KMS-11 (cell line): ENCODE results near the gene LCLAT1.

ENCODE experiments used
- H2AFZ ChIP-seq: fragments of 200-600 bp; sonication (generic); 2 replicates; pipeline ENCODE4 v1.6.1; 2016; ENCODE audit warnings: antibody characterized with exemption, mixed run types, low read depth
- H3K27ac ChIP-seq: fragments of 200-600 bp; sonication (generic); 2 replicates; pipeline ENCODE4 v1.6.1; 2016; ENCODE audit warnings: mild to moderate bottlenecking, mixed run types
- H3K27me3 ChIP-seq: fragments of 200-600 bp; sonication (generic); 2 replicates; pipeline ENCODE4 v1.6.1; 2017; ENCODE audit warnings: mild to moderate bottlenecking, low read depth, mixed run types, moderate library complexity; ENCODE audit not compliant: insufficient read depth
- H3K36me3 ChIP-seq: fragments of 200-600 bp; sonication (generic); 2 replicates; pipeline ENCODE4 v1.6.1; 2017; ENCODE audit warnings: mild to moderate bottlenecking, mixed run types; ENCODE audit not compliant: insufficient read depth
- H3K4me1 ChIP-seq: fragments of 200-600 bp; sonication (generic); 2 replicates; pipeline ENCODE4 v1.6.1; 2016; ENCODE audit warnings: mild to moderate bottlenecking, low read depth, mixed run types; ENCODE audit not compliant: poor library complexity, severe bottlenecking
- H3K4me2 ChIP-seq: fragments of 200-600 bp; sonication (generic); 2 replicates; pipeline ENCODE4 v1.7.0; 2016; ENCODE audit warnings: mild to moderate bottlenecking, mixed run types
- H3K4me3 ChIP-seq: fragments of 200-600 bp; sonication (generic); IDR thresholded peaks from 2 replicates; pipeline ENCODE4 v1.6.1; 2017; ENCODE audit warnings: low read depth, low read length, mixed read lengths; ENCODE audit not compliant: insufficient read depth
- H3K79me2 ChIP-seq: fragments of 200-600 bp; sonication (generic); 2 replicates; pipeline ENCODE4 v1.6.1; 2016; ENCODE audit warnings: low read depth, mixed run types; ENCODE audit not compliant: insufficient read depth
- H3K9ac ChIP-seq: fragments of 200-600 bp; sonication (generic); 2 replicates; pipeline ENCODE4 v1.6.1; 2016; ENCODE audit warnings: mild to moderate bottlenecking, mixed run types
- H4K20me1 ChIP-seq: fragments of 200-600 bp; sonication (generic); 2 replicates; pipeline ENCODE4 v1.6.1; 2016; ENCODE audit warnings: mild to moderate bottlenecking, mixed run types; ENCODE audit not compliant: insufficient read depth
- CTCF ChIP-seq: fragments of 200-600 bp; sonication (generic); conservative IDR thresholded peaks from 2 replicates; pipeline ENCODE4 v1.6.1; 2017; ENCODE audit warnings: low read depth, mild to moderate bottlenecking, antibody characterized with exemption, low read length, moderate library complexity, mixed read lengths

Gene LCLAT1

GRCh38 chr2:30684516-30684915, 237.5 kb downstream of the LCLAT1 start:
- peak overlapping the region; percentile 53 for H3K27ac ChIP-seq
- no peaks in the 10 kb centered on the region for H3K27me3 ChIP-seq

GRCh38 chr2:30684996-30685395, 237.9 kb downstream of the LCLAT1 start:
- no peak for TF ChIP-seq CTCF
- Histone ChIP-seq H3K27me3 (no peaks in the 10 kb centered on the region), H3K4me3 (no peak overlapping the region)

More at GRCh38 chr2:30684516-30684915, 237.5 kb downstream of the LCLAT1 start:
- H3K9ac ChIP-seq: no peak overlapping the region
- peaks cover 44% of the 10 kb centered on the region for H3K4me1 ChIP-seq
- H4K20me1 ChIP-seq: no peaks in the 10 kb centered on the region
- no peak for TF ChIP-seq CTCF
- H3K79me2 ChIP-seq: no peaks in the 10 kb centered on the region
- no peak overlapping the region for H3K4me3 ChIP-seq
- H3K36me3 ChIP-seq: no peaks in the 10 kb centered on the region
- no peak overlapping the region for H2AFZ ChIP-seq
- H3K4me2 ChIP-seq: peak overlapping the region; percentile 74

DNA sequence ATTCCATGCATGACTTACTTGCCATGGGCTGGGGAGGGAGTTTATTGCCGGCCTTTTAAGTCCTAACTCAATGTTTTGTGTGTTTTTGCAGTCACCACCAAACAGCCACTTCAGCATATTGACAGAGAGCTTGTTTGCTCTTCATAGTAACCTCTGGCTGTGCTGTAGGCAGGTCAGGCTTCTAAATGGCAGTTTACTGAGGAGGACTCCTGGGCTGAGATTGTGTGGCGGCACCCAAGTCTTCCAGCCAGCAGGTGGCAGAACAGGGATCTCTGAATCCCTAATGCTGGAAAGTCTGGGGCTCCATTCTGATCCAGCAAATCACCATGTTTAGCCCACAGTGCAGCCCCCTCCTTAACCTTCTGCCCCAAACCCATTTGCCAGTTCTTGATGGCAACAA, 239.0 kb downstream of the LCLAT1 start:
- Histone ChIP-seq H3K4me1 (peaks cover 44% of the 10 kb centered on the region), H3K9ac (no peak overlapping the region), H3K4me2 (peak overlapping the region; percentile 74), H3K79me2 (no peaks in the 10 kb centered on the region), H2AFZ (no peak overlapping the region; the same call in 1 of the 2 replicates), H3K4me3 (no peak overlapping the region), H3K27me3 (no peaks in the 10 kb centered on the region), H4K20me1 (no peaks in the 10 kb centered on the region), H3K27ac (peak overlapping the region; percentile 53; the same call in 1 of the 2 replicates), H3K36me3 (no peaks in the 10 kb centered on the region)
- TF ChIP-seq CTCF: peak; percentile 63

More at GRCh38 chr2:30684996-30685395, 237.9 kb downstream of the LCLAT1 start:
- Histone ChIP-seq H3K4me1 (peaks cover 44% of the 10 kb centered on the region), H3K9ac (peak overlapping the region; percentile 8; the same call in 1 of the 2 replicates), H3K27ac (peak overlapping the region; percentile 53), H3K36me3 (no peaks in the 10 kb centered on the region), H2AFZ (no peak overlapping the region), H4K20me1 (no peaks in the 10 kb centered on the region), H3K79me2 (no peaks in the 10 kb centered on the region), H3K4me2 (peak overlapping the region; percentile 74)

DNA sequence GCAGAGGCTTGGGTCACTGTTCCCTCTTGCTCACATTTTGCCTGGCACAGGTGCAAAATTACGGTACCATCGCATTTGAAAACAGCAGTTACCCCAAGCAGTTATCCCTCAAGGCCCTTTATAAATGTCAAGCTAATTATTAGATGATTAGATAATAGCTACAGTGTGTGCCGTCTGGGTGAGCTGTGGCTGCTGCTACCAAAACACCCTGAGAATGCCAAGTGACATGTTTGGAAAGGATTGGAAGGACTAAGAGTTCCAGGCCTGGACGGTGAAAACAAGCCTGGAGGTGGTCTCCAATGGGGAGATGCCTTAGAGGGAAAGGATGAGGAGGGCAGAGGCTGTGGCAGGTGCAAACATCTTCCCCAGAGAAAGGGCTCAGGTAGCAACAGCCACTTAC, 239.6 kb downstream of the LCLAT1 start:
- H2AFZ ChIP-seq: no peak overlapping the region; the same call in 1 of the 2 replicates
- H3K27me3 ChIP-seq: no peaks in the 10 kb centered on the region
- no peaks in the 10 kb centered on the region for H4K20me1 ChIP-seq
- H3K36me3 ChIP-seq: no peaks in the 10 kb centered on the region
- H3K4me1 ChIP-seq: peaks cover 44% of the 10 kb centered on the region
- no peak overlapping the region for H3K9ac ChIP-seq
- TF ChIP-seq CTCF: no peak
- H3K4me2 ChIP-seq: peak overlapping the region; percentile 74; the same call in 1 of the 2 replicates
- H3K27ac ChIP-seq: no peak overlapping the region
- no peaks in the 10 kb centered on the region for H3K79me2 ChIP-seq
- H3K4me3 ChIP-seq: no peak overlapping the region
